HepG2 (cell line): Measurements from ENCODE around the gene CHAF1A. TPM values are rescaled to one million over a fixed set of nuclear protein-coding genes. Genes with fewer than 3 reads are reported as not detected.

Experiments
- GABPB1 ChIP-seq: IDR thresholded peaks from 2 replicates; pipeline ENCODE4 v1.6.1; 2016; ENCODE audit warnings: mild to moderate bottlenecking, missing genetic modification reagents, moderate library complexity, missing compliant biosample characterization
- HDAC6 ChIP-seq: fragments of 200-600 bp; sonication (generic); IDR thresholded peaks from 2 replicates; pipeline ENCODE4 v1.7.0; 2017; ENCODE audit warnings: mild to moderate bottlenecking, antibody characterized with exemption, low read length, low read depth
- IKZF4 ChIP-seq: sonication (generic); formaldehyde crosslinking; IDR thresholded peaks from 2 replicates; pipeline ENCODE4 v1.5.1; 2020; ENCODE audit warnings: borderline replicate concordance, mild to moderate bottlenecking, low read depth, missing genetic modification reagents; ENCODE audit errors: not compliant biosample characterization
- IRF2 ChIP-seq: IDR thresholded peaks from 2 replicates; pipeline ENCODE4 v1.6.1; 2018; ENCODE audit warnings: missing genetic modification reagents, missing compliant biosample characterization
- JUND ChIP-seq: sonication (generic); formaldehyde crosslinking; IDR thresholded peaks from 2 replicates; pipeline ENCODE4 v1.8.0; 2022; ENCODE audit warnings: mild to moderate bottlenecking, missing genetic modification reagents
- NFIC ChIP-seq: IDR thresholded peaks from 2 replicates; pipeline ENCODE4 v1.6.1; 2012; ENCODE audit warnings: mild to moderate bottlenecking, low read length, inconsistent platforms
- RFX3 ChIP-seq: IDR thresholded peaks from 2 replicates; pipeline ENCODE4 v1.6.1; 2016; ENCODE audit warnings: missing biosample characterization, missing genetic modification reagents
- RXRB ChIP-seq: IDR thresholded peaks from 2 replicates; pipeline ENCODE4 v1.6.1; 2016; ENCODE audit warnings: borderline replicate concordance, missing genetic modification reagents, missing compliant biosample characterization
- SYNCRIP ChIP-seq: fragments of 200-400 bp; formaldehyde crosslinking; IDR thresholded peaks from 2 replicates; pipeline ENCODE4 v1.6.1; 2018; ENCODE audit warnings: mild to moderate bottlenecking, low read depth, low read length; ENCODE audit not compliant: insufficient read depth
- TAF15 ChIP-seq: fragments of 200-400 bp; formaldehyde crosslinking; IDR thresholded peaks from one replicate; pipeline ENCODE4 v1.6.1; 2018; ENCODE audit warnings: mild to moderate bottlenecking, low read depth, low read length; ENCODE audit not compliant: poor library complexity, severe bottlenecking
- ZBTB38 ChIP-seq: sonication (generic); formaldehyde crosslinking; IDR thresholded peaks from 2 replicates; pipeline ENCODE4 v1.5.1; 2020; ENCODE audit warnings: mild to moderate bottlenecking, missing genetic modification reagents
- ZFP36L1 ChIP-seq: sonication (generic); formaldehyde crosslinking; IDR thresholded peaks from 2 replicates; pipeline ENCODE4 v1.8.0; 2022; ENCODE audit warnings: mild to moderate bottlenecking, missing genetic modification reagents, moderate library complexity
- ZNF234 ChIP-seq: sonication (generic); formaldehyde crosslinking; conservative IDR thresholded peaks from 2 replicates; pipeline ENCODE4 v1.5.1; 2020; ENCODE audit warnings: mild to moderate bottlenecking, missing genetic modification reagents
- ZNF260 ChIP-seq: sonication (generic); formaldehyde crosslinking; IDR thresholded peaks from 2 replicates; pipeline ENCODE4 v1.4.0; 2020; ENCODE audit warnings: missing genetic modification reagents, low read depth, mild to moderate bottlenecking, borderline replicate concordance
- ZNF556 ChIP-seq: sonication (generic); formaldehyde crosslinking; IDR thresholded peaks from 2 replicates; pipeline ENCODE4 v1.4.0; 2020; ENCODE audit warnings: mild to moderate bottlenecking, missing genetic modification reagents, borderline replicate concordance
- ZNF703 ChIP-seq: sonication (generic); formaldehyde crosslinking; IDR thresholded peaks from 2 replicates; pipeline ENCODE4 v1.5.1; 2020; ENCODE audit warnings: missing genetic modification reagents, mild to moderate bottlenecking, moderate library complexity, borderline replicate concordance
- ZNF83 ChIP-seq: sonication (generic); formaldehyde crosslinking; IDR thresholded peaks from 2 replicates; pipeline ENCODE4 v1.4.0; 2020; ENCODE audit warnings: missing genetic modification reagents, mild to moderate bottlenecking, borderline replicate concordance
- ZNF879 ChIP-seq: sonication (generic); formaldehyde crosslinking; IDR thresholded peaks from 2 replicates; pipeline ENCODE4 v1.8.1; 2023; ENCODE audit warnings: missing genetic modification reagents
- ZSCAN31 ChIP-seq: sonication (generic); formaldehyde crosslinking; IDR thresholded peaks from 2 replicates; pipeline ENCODE4 v1.5.0; 2020; ENCODE audit warnings: low read depth, mild to moderate bottlenecking, missing genetic modification reagents
- polyA plus RNA-seq, 8 experiments: library from polyadenylated mRNA; depleted of rRNA in 3 of 8; stranded (reverse) in 7 of 8; unstranded in 1 of 8; fragments of >200 nt; fragmentation: Illumina TruSeq in 4 of 8; extraction: Trizol in 4 of 8; gene quantifications; 2 replicates each; pipeline versions ENCODE4 v1.2.1 to v1.2.3, GENCODE V29; 2011 to 2016; ENCODE audit warnings: low read depth in 4 of 8, missing spikeins in 1 of 8, mixed read lengths in 1 of 8; ENCODE audit not compliant: insufficient read depth in 1 of 8
- total RNA-seq, 5 experiments: library from RNA; depleted of rRNA; stranded (reverse); fragments of >200 nt; fragmentation: Illumina TruSeq; extraction: Trizol; gene quantifications; 2 replicates each; pipeline ENCODE4 v1.2.3, GENCODE V29; 2016; ENCODE audit warnings: low read depth in 1 of 5
- TF ChIP-seq, protein P1 (sequence below): sonication (generic); formaldehyde crosslinking; IDR thresholded peaks from 2 replicates; pipeline ENCODE4 v1.5.1; 2020; ENCODE audit warnings: mild to moderate bottlenecking, missing genetic modification reagents, borderline replicate concordance
- TF ChIP-seq, protein P2 (sequence below): sonication (generic); formaldehyde crosslinking; IDR thresholded peaks from 2 replicates; pipeline ENCODE4 v1.5.1; 2020; ENCODE audit warnings: missing genetic modification reagents, mild to moderate bottlenecking, borderline replicate concordance
- TF ChIP-seq, protein P3 (sequence below): sonication (generic); formaldehyde crosslinking; IDR thresholded peaks from 2 replicates; pipeline ENCODE4 v1.4.0; 2020; ENCODE audit warnings: missing genetic modification reagents
- TF ChIP-seq, protein P4 (sequence below): sonication (generic); formaldehyde crosslinking; IDR thresholded peaks from 2 replicates; pipeline ENCODE4 v1.4.0; 2020; ENCODE audit warnings: mild to moderate bottlenecking, missing genetic modification reagents

Gene CHAF1A
- total and polyA plus RNA-seq, 2 of the 13 experiments (the other 11 are each of a cell fraction or from before 2014, with no cell fraction given) = 11.0 to 34.8 TPM

DNA sequence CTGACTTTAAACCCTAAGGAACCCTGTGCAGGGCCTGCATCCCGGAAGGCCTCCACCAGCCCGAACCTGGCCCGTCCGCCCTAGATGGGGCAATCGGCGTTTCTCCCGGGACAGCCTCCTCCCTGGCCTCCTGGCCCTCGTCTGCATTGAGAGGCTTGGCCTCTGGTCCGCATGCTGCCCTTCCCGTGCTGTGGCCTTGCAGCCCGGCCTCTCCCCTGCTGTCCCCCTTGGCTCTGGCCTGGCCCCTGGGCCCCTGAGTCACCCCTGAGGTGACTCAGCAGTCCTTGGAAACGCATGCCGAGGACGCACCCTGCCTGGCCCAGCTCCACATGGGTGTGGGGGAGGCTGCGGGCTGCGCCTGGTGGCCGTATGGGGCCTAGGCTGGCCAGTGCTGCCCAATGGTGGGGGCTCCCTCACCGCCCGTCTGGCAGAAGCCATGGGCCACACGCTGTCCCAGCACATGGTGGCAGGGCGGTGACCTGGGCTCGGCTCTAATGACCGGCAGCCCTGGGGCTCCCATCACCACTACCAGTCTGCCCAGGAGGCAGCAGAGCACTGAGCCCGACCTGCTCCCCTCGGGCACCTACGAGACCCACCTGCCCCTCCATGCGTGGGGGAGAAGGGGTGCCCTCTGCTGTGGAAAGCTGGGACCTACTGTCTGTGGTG lies 27.8 kb upstream of the CHAF1A start (continued):
- TF ChIP-seq, protein P1, sequence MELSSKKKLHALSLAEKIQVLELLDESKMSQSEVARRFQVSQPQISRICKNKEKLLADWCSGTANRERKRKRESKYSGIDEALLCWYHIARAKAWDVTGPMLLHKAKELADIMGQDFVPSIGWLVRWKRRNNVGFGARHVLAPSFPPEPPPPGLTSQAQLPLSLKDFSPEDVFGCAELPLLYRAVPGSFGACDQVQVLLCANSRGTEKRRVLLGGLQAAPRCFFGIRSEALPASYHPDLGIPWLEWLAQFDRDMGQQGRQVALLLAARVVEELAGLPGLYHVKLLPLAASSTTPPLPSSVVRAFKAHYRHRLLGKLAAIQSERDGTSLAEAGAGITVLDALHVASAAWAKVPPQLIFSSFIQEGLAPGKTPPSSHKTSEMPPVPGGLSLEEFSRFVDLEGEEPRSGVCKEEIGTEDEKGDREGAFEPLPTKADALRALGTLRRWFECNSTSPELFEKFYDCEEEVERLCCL (CRISPR knock-in tag) = 0 out of 2 replicates have a peak, but pooled peaks have one; percentile 30
- peak; percentile 52; the same call in 1 of the 2 replicates for TF ChIP-seq ZNF703
- TF ChIP-seq HDAC6 = no peak
- 0 out of 2 replicates have a peak, but pooled peaks have one; percentile 24 for TF ChIP-seq RFX3 (CRISPR knock-in tag)
- peak; percentile 99 for TF ChIP-seq ZBTB38
- peak; percentile 85 for TF ChIP-seq GABPB1 (CRISPR knock-in tag)
- no peak for TF ChIP-seq ZNF234 (CRISPR knock-in tag)
- TF ChIP-seq RXRB (CRISPR knock-in tag) = peak; percentile 89
- peak; percentile 81; the same call in 1 of the 2 replicates for TF ChIP-seq ZFP36L1
- TF ChIP-seq ZNF83 (CRISPR knock-in tag) = no peak
- no peak for TF ChIP-seq NFIC
- TF ChIP-seq ZNF556 = peak; percentile 62; the same call in 1 of the 2 replicates
- TF ChIP-seq SYNCRIP = no peak
- TF ChIP-seq ZSCAN31 (CRISPR knock-in tag) = 0 out of 2 replicates have a peak, but pooled peaks have one; percentile 38
- TF ChIP-seq, protein P2, sequence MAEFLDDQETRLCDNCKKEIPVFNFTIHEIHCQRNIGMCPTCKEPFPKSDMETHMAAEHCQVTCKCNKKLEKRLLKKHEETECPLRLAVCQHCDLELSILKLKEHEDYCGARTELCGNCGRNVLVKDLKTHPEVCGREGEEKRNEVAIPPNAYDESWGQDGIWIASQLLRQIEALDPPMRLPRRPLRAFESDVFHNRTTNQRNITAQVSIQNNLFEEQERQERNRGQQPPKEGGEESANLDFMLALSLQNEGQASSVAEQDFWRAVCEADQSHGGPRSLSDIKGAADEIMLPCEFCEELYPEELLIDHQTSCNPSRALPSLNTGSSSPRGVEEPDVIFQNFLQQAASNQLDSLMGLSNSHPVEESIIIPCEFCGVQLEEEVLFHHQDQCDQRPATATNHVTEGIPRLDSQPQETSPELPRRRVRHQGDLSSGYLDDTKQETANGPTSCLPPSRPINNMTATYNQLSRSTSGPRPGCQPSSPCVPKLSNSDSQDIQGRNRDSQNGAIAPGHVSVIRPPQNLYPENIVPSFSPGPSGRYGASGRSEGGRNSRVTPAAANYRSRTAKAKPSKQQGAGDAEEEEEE (CRISPR knock-in tag) = no peak
- peak; percentile 94 for TF ChIP-seq JUND (CRISPR knock-in tag)
- TF ChIP-seq IRF2 (CRISPR knock-in tag) = peak; percentile 94
- TF ChIP-seq, protein P3, sequence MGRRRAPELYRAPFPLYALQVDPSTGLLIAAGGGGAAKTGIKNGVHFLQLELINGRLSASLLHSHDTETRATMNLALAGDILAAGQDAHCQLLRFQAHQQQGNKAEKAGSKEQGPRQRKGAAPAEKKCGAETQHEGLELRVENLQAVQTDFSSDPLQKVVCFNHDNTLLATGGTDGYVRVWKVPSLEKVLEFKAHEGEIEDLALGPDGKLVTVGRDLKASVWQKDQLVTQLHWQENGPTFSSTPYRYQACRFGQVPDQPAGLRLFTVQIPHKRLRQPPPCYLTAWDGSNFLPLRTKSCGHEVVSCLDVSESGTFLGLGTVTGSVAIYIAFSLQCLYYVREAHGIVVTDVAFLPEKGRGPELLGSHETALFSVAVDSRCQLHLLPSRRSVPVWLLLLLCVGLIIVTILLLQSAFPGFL (CRISPR knock-in tag) = no peak
- TF ChIP-seq, protein P4, sequence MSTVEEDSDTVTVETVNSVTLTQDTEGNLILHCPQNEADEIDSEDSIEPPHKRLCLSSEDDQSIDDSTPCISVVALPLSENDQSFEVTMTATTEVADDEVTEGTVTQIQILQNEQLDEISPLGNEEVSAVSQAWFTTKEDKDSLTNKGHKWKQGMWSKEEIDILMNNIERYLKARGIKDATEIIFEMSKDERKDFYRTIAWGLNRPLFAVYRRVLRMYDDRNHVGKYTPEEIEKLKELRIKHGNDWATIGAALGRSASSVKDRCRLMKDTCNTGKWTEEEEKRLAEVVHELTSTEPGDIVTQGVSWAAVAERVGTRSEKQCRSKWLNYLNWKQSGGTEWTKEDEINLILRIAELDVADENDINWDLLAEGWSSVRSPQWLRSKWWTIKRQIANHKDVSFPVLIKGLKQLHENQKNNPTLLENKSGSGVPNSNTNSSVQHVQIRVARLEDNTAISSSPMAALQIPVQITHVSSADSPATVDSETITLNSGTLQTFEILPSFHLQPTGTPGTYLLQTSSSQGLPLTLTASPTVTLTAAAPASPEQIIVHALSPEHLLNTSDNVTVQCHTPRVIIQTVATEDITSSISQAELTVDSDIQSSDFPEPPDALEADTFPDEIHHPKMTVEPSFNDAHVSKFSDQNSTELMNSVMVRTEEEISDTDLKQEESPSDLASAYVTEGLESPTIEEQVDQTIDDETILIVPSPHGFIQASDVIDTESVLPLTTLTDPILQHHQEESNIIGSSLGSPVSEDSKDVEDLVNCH (CRISPR knock-in tag) = peak; percentile 62; the same call in 1 of the 2 replicates
- peak; percentile 59 for TF ChIP-seq IKZF4
- no peak for TF ChIP-seq ZNF260 (CRISPR knock-in tag)
- TF ChIP-seq TAF15 = peak; percentile 41
- no peak for TF ChIP-seq ZNF879 (CRISPR knock-in tag)
